Neural cell (in vitro differentiated cells): ENCODE results near the gene SOS1.

Experiments used
- CTCF ChIP-seq: fragments of 450-650 bp; IDR thresholded peaks from 2 replicates; pipeline ENCODE4 v1.5.1; 2014; ENCODE audit warnings: antibody characterized with exemption, mild to moderate bottlenecking, moderate library complexity; ENCODE audit not compliant: poor library complexity, severe bottlenecking
- EP300 ChIP-seq: fragments of 450-650 bp; conservative IDR thresholded peaks from 2 replicates; pipeline ENCODE4 v1.6.1; 2014; ENCODE audit warnings: antibody characterized with exemption, mild to moderate bottlenecking, moderate library complexity; ENCODE audit not compliant: poor library complexity, severe bottlenecking
- EZH2 ChIP-seq: fragments of 200-600, 300-800 bp; shearing (Covaris generic), sonication (generic); IDR thresholded peaks from 2 replicates; pipeline ENCODE4 v1.6.1; 2014; ENCODE audit warnings: antibody characterized with exemption, low read length, borderline replicate concordance, mild to moderate bottlenecking; ENCODE audit not compliant: insufficient read depth, poor library complexity, severe bottlenecking
- MXI1 ChIP-seq: fragments of 450-650 bp; conservative IDR thresholded peaks from 2 replicates; pipeline ENCODE4 v1.6.1; 2014; ENCODE audit warnings: antibody characterized with exemption, mild to moderate bottlenecking; ENCODE audit not compliant: poor library complexity, severe bottlenecking
- SMC3 ChIP-seq: fragments of 450-650 bp; conservative IDR thresholded peaks from 2 replicates; pipeline ENCODE4 v1.6.1; 2014; ENCODE audit warnings: antibody characterized with exemption, mild to moderate bottlenecking, moderate library complexity; ENCODE audit not compliant: poor library complexity
- TAF1 ChIP-seq: IDR thresholded peaks from 2 replicates; pipeline ENCODE4 v1.6.1; 2012; ENCODE audit warnings: low read depth

DNA sequence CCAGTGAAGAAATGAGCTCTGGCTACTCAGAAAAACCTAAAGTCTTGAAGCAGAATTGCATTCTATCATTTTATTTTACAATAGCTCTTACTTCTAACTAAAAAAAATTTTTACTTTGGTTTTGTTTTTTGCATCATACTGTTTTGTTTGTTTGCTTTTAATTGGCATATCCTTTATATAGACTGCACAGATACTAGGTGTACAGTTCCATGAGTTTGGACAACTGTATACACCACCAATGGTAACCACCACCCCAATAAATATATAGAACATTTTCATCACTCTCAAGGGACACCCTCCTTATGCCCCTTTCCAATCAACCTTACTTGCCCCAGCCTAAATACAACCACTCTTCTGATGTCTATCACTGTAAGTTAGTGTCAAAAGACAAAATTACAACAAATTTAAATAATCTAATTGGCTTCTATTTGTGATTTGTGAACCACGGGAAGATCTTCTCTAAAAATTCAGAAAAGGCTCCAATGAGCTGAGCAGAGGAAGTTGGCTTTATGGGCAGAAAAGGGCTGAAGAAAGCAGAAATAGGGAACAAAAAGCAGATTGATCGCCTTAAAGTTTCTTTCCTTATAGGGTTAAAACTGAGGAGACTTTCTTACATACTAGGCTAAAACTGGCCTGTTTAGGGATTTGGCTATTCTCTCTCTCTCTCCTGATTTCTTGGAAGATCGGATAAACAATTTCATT is 22.2 kb upstream of the SOS1 start:
- no peak for TF ChIP-seq CTCF
- TF ChIP-seq EZH2, result no peak
- no peak for TF ChIP-seq EP300
- TF ChIP-seq MXI1, result no peak
- TF ChIP-seq TAF1, result no peak
- TF ChIP-seq SMC3, result no peak
